KOPT-K1 (cell line): ENCODE results near the gene CTH.
"Not testable (repeated sequence)": the region's sequence is repeated elsewhere in the genome, so short reads cannot be mapped to it uniquely, and the experiment has no call there.

ENCODE experiments used
- H3K27ac ChIP-seq: fragments of 200-600 bp; sonication (generic); 2 replicates; pipeline ENCODE4 v1.5.1; 2016; ENCODE audit warnings: antibody characterized with exemption, mild to moderate bottlenecking, low read depth, low read length; ENCODE audit not compliant: poor library complexity, severe bottlenecking
- H3K36me3 ChIP-seq: fragments of 200-600 bp; sonication (generic); 2 replicates; pipeline ENCODE4 v1.5.1; 2017; ENCODE audit warnings: antibody characterized with exemption, mild to moderate bottlenecking, low read length, moderate library complexity; ENCODE audit not compliant: insufficient read depth
- H3K9me3 ChIP-seq: fragments of 200-600 bp; sonication (generic); 2 replicates; pipeline ENCODE4 v1.5.1; 2017; ENCODE audit warnings: antibody characterized with exemption, low read length, mild to moderate bottlenecking; ENCODE audit not compliant: insufficient read depth, poor library complexity, severe bottlenecking

The CTH gene

GRCh38 chr1:70429757-70430156 lies 18.7 kb downstream of the CTH start:
- Histone ChIP-seq H3K9me3 (no peaks in the 10 kb centered on the region), H3K27ac (no peak overlapping the region), H3K36me3 (no peaks in the 10 kb centered on the region)

- Histone ChIP-seq H3K36me3 (no peaks in the 10 kb centered on the region), H3K9me3 (no peaks in the 10 kb centered on the region), H3K27ac (no peak overlapping the region)
These were observed 20.2 kb downstream of the CTH start for GRCh38 chr1:70431317-70431716.

GRCh38 chr1:70431874-70432273 lies 20.8 kb downstream of the CTH start:
- Histone ChIP-seq H3K27ac (no peak overlapping the region), H3K36me3 (no peaks in the 10 kb centered on the region), H3K9me3 (no peaks in the 10 kb centered on the region)

- Histone ChIP-seq H3K36me3 (no peaks in the 10 kb centered on the region), H3K9me3 (no peaks in the 10 kb centered on the region), H3K27ac (no peak overlapping the region)
These were observed 23.3 kb downstream of the CTH start for GRCh38 chr1:70434253-70434859.

GRCh38 chr1:70436622-70437251 lies 25.7 kb downstream of the CTH start:
- no peaks in the 10 kb centered on the region for H3K9me3 ChIP-seq
- H3K36me3 ChIP-seq, result no peaks in the 10 kb centered on the region
- H3K27ac ChIP-seq, result no peak overlapping the region

- Histone ChIP-seq H3K27ac (no peak overlapping the region), H3K36me3 (no peaks in the 10 kb centered on the region), H3K9me3 (no peaks in the 10 kb centered on the region)
These were observed 27.5 kb downstream of the CTH start for GRCh38 chr1:70438529-70438928.

GRCh38 chr1:70440642-70441391 lies 29.7 kb downstream of the CTH start:
- H3K9me3 ChIP-seq, result no peaks in the 10 kb centered on the region
- no peak overlapping the region for H3K27ac ChIP-seq
- no peaks in the 10 kb centered on the region for H3K36me3 ChIP-seq

GRCh38 chr1:70441392-70442035 lies 30.4 kb downstream of the CTH start:
- Histone ChIP-seq H3K36me3 (no peaks in the 10 kb centered on the region), H3K9me3 (no peaks in the 10 kb centered on the region), H3K27ac (no peak overlapping the region)

GRCh38 chr1:70442490-70442889 lies 31.4 kb downstream of the CTH start:
- Histone ChIP-seq H3K9me3 (no peaks in the 10 kb centered on the region), H3K27ac (no peak overlapping the region), H3K36me3 (no peaks in the 10 kb centered on the region)

GRCh38 chr1:70443739-70444138 lies 32.7 kb downstream of the CTH start:
- no peaks in the 10 kb centered on the region for H3K36me3 ChIP-seq
- H3K27ac ChIP-seq, result no peak overlapping the region
- no peaks in the 10 kb centered on the region for H3K9me3 ChIP-seq

- no peaks in the 10 kb centered on the region for H3K9me3 ChIP-seq
- no peak overlapping the region for H3K27ac ChIP-seq
- H3K36me3 ChIP-seq, result no peaks in the 10 kb centered on the region
These were observed 38.0 kb downstream of the CTH start for GRCh38 chr1:70449049-70449448.

- not testable (repeated sequence) for H3K36me3 ChIP-seq, H3K27ac ChIP-seq, H3K9me3 ChIP-seq
These were observed 41.3 kb downstream of the CTH start for GRCh38 chr1:70452164-70452939.

GRCh38 chr1:70455291-70455690 lies 44.2 kb downstream of the CTH start:
- H3K27ac ChIP-seq, result no peak overlapping the region
- no peaks in the 10 kb centered on the region for H3K9me3 ChIP-seq
- no peaks in the 10 kb centered on the region for H3K36me3 ChIP-seq

GRCh38 chr1:70458131-70458530 lies 47.1 kb downstream of the CTH start:
- Histone ChIP-seq H3K27ac (no peak overlapping the region), H3K9me3 (no peaks in the 10 kb centered on the region), H3K36me3 (no peaks in the 10 kb centered on the region)
